H1 (cell line): ENCODE data around the gene IFIT2. TPM values are rescaled to one million over a fixed set of nuclear protein-coding genes. Genes with fewer than 3 reads are reported as not detected.

Experiments
- CTCF ChIA-PET: fragments of 300-600 bp; sonication (Branson Sonifier 250); formaldehyde crosslinking; loops from one replicate; lab custom pipeline; 2021; ENCODE audit not compliant: partially characterized antibody; lab: Charles Lee
- POLR2A ChIA-PET: fragments of 300-600 bp; sonication (Branson Sonifier 250); formaldehyde crosslinking; loops from one replicate; lab custom pipeline; 2021; ENCODE audit warnings: inconsistent platforms; ENCODE audit not compliant: partially characterized antibody; lab: Charles Lee
- DNase-seq, 2 experiments: peaks; one replicate each; pipeline versions ENCODE4 v3.0.0 to v3.0.0-alpha.2; 2010 to 2022; ENCODE audit warnings: low spot score in 2 of 2, low read depth in 1 of 2, mixed read lengths in 1 of 2
- FAIRE-seq: peaks from 2 replicates; lab custom pipeline; 2011; peaks lifted over from hg19 to GRCh38; lab: Jason Lieb, UNC
- H2AFZ ChIP-seq: 2 replicates; pipeline ENCODE4 v1.8.1; 2012; ENCODE audit warnings: low read length, inconsistent platforms
- H2AK5ac ChIP-seq: 2 replicates; pipeline ENCODE4 v1.6.1; 2013; ENCODE audit warnings: low read depth, low read length
- H2BK120ac ChIP-seq: replicated peaks from 2 replicates; pipeline ENCODE3; 2013; ENCODE audit warnings: low read depth, low read length, inconsistent platforms
- H2BK12ac ChIP-seq: 2 replicates; pipeline ENCODE4 v1.6.1; 2013; ENCODE audit warnings: low read depth, low read length
- H2BK15ac ChIP-seq: 2 replicates; pipeline ENCODE4 v1.6.1; 2013; ENCODE audit warnings: low read length
- H2BK20ac ChIP-seq: 2 replicates; pipeline ENCODE4 v1.6.1; 2013; ENCODE audit warnings: low read length
- H2BK5ac ChIP-seq: 2 replicates; pipeline ENCODE4 v1.6.1; 2013; ENCODE audit warnings: low read depth, low read length
- H3K14ac ChIP-seq: 2 replicates; pipeline ENCODE4 v1.6.1; 2013; ENCODE audit warnings: inconsistent platforms; ENCODE audit not compliant: insufficient read length
- H3K18ac ChIP-seq: 2 replicates; pipeline ENCODE4 v1.6.1; 2013; ENCODE audit warnings: low read length; ENCODE audit errors: extremely low read depth
- H3K23ac ChIP-seq: 2 replicates; pipeline ENCODE4 v1.6.1; 2013; ENCODE audit warnings: inconsistent platforms; ENCODE audit not compliant: insufficient read length
- H3K23me2 ChIP-seq: 2 replicates; pipeline ENCODE4 v1.6.1; 2013; ENCODE audit warnings: low read depth, low read length
- H3K27ac ChIP-seq: 2 replicates; pipeline ENCODE4 v1.6.1; 2011; ENCODE audit warnings: low read depth, low read length, inconsistent platforms
- H3K27me3 ChIP-seq, 4 experiments: replicated peaks in 1 of 4; 1 replicate in 1 of 4; 2 replicates in 3 of 4; pipeline versions ENCODE4 v1.6.1 to v1.8.1; 2011 to 2013; ENCODE audit warnings: low read length in 3 of 4, mild to moderate bottlenecking in 3 of 4, inconsistent platforms in 2 of 4, mixed read lengths in 2 of 4, moderate library complexity in 1 of 4; ENCODE audit not compliant: control insufficient read depth in 3 of 4, insufficient read depth in 3 of 4; ENCODE audit errors: extremely low read depth in 1 of 4
- H3K36me3 ChIP-seq, 4 experiments: 2 replicates each; pipeline versions ENCODE4 v1.6.1 to v1.8.1; 2011 to 2013; ENCODE audit warnings: mild to moderate bottlenecking in 4 of 4, low read length in 3 of 4, moderate library complexity in 2 of 4, control low read depth in 1 of 4, inconsistent platforms in 1 of 4; ENCODE audit not compliant: insufficient read depth in 4 of 4, control insufficient read depth in 2 of 4
- H3K4ac ChIP-seq: replicated peaks from 2 replicates; pipeline ENCODE3; 2013; ENCODE audit warnings: low read length, low read depth, mixed read lengths, inconsistent platforms; ENCODE audit not compliant: insufficient read length
- H3K4me1 ChIP-seq, 4 experiments: replicated peaks in 1 of 4; 1 replicate in 1 of 4; 2 replicates in 3 of 4; pipeline versions ENCODE4 v1.6.1 to v1.8.1; 2011 to 2013; ENCODE audit warnings: low read length in 3 of 4, inconsistent platforms in 2 of 4, mixed read lengths in 1 of 4; ENCODE audit not compliant: insufficient read depth in 4 of 4, control insufficient read depth in 3 of 4
- H3K4me2 ChIP-seq, 2 experiments: 2 replicates each; pipeline versions ENCODE4 v1.6.1 to v1.8.1; 2011 to 2013; ENCODE audit warnings: low read depth in 2 of 2, low read length in 2 of 2, control low read depth in 1 of 2, inconsistent platforms in 1 of 2, mild to moderate bottlenecking in 1 of 2; ENCODE audit not compliant: insufficient read depth in 1 of 2
- H3K4me3 ChIP-seq, 4 experiments: fragments of 200-600, 300-600 bp in 1 of 4; sonication (generic), shearing (Covaris generic), sonication (Bioruptor Twin) in 1 of 4; 2 replicates each; pipeline versions ENCODE4 v1.5.1 to v1.8.1; 2011 to 2016; ENCODE audit warnings: low read length in 4 of 4, low read depth in 3 of 4, control low read depth in 2 of 4, inconsistent platforms in 2 of 4, mild to moderate bottlenecking in 2 of 4, mixed read lengths in 1 of 4, moderate library complexity in 1 of 4; ENCODE audit not compliant: insufficient read depth in 2 of 4; ENCODE audit errors: extremely low read depth in 1 of 4
- H3K56ac ChIP-seq: replicated peaks from 2 replicates; pipeline ENCODE3; 2013; ENCODE audit warnings: low read depth, mild to moderate bottlenecking, mixed read lengths, low read length, inconsistent platforms; ENCODE audit not compliant: insufficient read length
- H3K79me1 ChIP-seq: 2 replicates; pipeline ENCODE4 v1.6.1; 2013; ENCODE audit warnings: low read depth, low read length, control low read depth
- H3K79me2 ChIP-seq, 2 experiments: 2 replicates each; pipeline versions ENCODE4 v1.6.1 to v1.8.1; 2012 to 2013; ENCODE audit warnings: low read length in 2 of 2, mild to moderate bottlenecking in 2 of 2, inconsistent platforms in 1 of 2; ENCODE audit not compliant: insufficient read depth in 2 of 2, control insufficient read depth in 1 of 2
- H3K9ac ChIP-seq, 4 experiments: replicated peaks in 1 of 4; 1 replicate in 1 of 4; 2 replicates in 3 of 4; pipeline versions ENCODE4 v1.6.1 to v1.8.1; 2011 to 2013; ENCODE audit warnings: low read depth in 3 of 4, low read length in 3 of 4, control low read depth in 2 of 4, mild to moderate bottlenecking in 2 of 4, moderate library complexity in 2 of 4, inconsistent platforms in 1 of 4; ENCODE audit errors: extremely low read depth in 1 of 4
- H3K9me3 ChIP-seq, 2 experiments: 2 replicates each; pipeline versions ENCODE4 v1.6.1 to v1.8.1; 2012 to 2013; ENCODE audit warnings: mild to moderate bottlenecking in 2 of 2, moderate library complexity in 2 of 2, control low read depth in 1 of 2, inconsistent platforms in 1 of 2, low read depth in 1 of 2, low read length in 1 of 2, mixed read lengths in 1 of 2; ENCODE audit not compliant: insufficient read depth in 2 of 2
- H4K20me1 ChIP-seq, 2 experiments: replicated peaks in 1 of 2; 2 replicates each; pipeline versions ENCODE3 to v1.8.1; 2011 to 2013; ENCODE audit warnings: inconsistent platforms in 2 of 2, low read length in 2 of 2, mild to moderate bottlenecking in 1 of 2; ENCODE audit not compliant: insufficient read depth in 2 of 2, control insufficient read depth in 1 of 2
- H4K5ac ChIP-seq: 2 replicates; pipeline ENCODE4 v1.6.1; 2013; ENCODE audit warnings: low read length, low read depth, mixed read lengths, inconsistent platforms; ENCODE audit not compliant: insufficient read length
- H4K8ac ChIP-seq: 2 replicates; pipeline ENCODE4 v1.8.0; 2013; ENCODE audit warnings: mild to moderate bottlenecking, moderate library complexity, low read length, inconsistent platforms; ENCODE audit not compliant: insufficient read depth; ENCODE audit errors: extremely low read depth
- H4K91ac ChIP-seq: replicated peaks from 2 replicates; pipeline ENCODE3; 2013; ENCODE audit warnings: low read length, mixed read lengths, inconsistent platforms; ENCODE audit not compliant: insufficient read length
- BRCA1 ChIP-seq: IDR thresholded peaks from 2 replicates; pipeline ENCODE4 v1.6.1; 2012; ENCODE audit warnings: low read depth, low read length, improper control_type of control experiment
- CBX8 ChIP-seq: fragments of 300-800, 300-1000 bp; sonication (generic); IDR thresholded peaks from 2 replicates; pipeline ENCODE4 v1.7.1; 2016; ENCODE audit warnings: low read depth, low read length, borderline replicate concordance
- CTBP2 ChIP-seq: IDR thresholded peaks from 2 replicates; pipeline ENCODE4 v1.7.0; 2011; ENCODE audit warnings: borderline replicate concordance, mild to moderate bottlenecking, moderate library complexity, mixed read lengths, low read length; ENCODE audit not compliant: insufficient read depth, insufficient read length
- EGR1 ChIP-seq: IDR thresholded peaks from 2 replicates; pipeline ENCODE4 v1.6.1; 2011; ENCODE audit warnings: low read depth, low read length, borderline replicate concordance
- HDAC6 ChIP-seq: IDR thresholded peaks from one replicate; pipeline ENCODE4 v1.7.1; 2012; ENCODE audit warnings: low read depth, mild to moderate bottlenecking, inconsistent platforms, low read length, moderate library complexity
- JUND ChIP-seq: IDR thresholded peaks from 2 replicates; pipeline ENCODE4 v1.6.1; 2011; ENCODE audit warnings: mild to moderate bottlenecking, improper control_type of control experiment, low read length
- KDM1A ChIP-seq: fragments of 200-600, 300-600 bp; sonication (generic); IDR thresholded peaks from 2 replicates; pipeline ENCODE4 v1.7.1; 2016; ENCODE audit warnings: mild to moderate bottlenecking, low read length, borderline replicate concordance
- POLR2A ChIP-seq, 2 experiments: IDR thresholded peaks; 1 replicate in 1 of 2; 2 replicates in 1 of 2; pipeline ENCODE4 v1.6.1; 2011; ENCODE audit warnings: low read depth in 2 of 2, low read length in 2 of 2, mild to moderate bottlenecking in 2 of 2; ENCODE audit errors: control extremely low read depth in 1 of 2
- TCF12 ChIP-seq: IDR thresholded peaks from 2 replicates; pipeline ENCODE4 v1.6.1; 2011; ENCODE audit warnings: low read depth, mild to moderate bottlenecking, low read length
- WGBS, 2 experiments: shearing (Covaris generic) in 1 of 2; methylation state at CpG; one replicate each; pipeline versions ENCODE4 v1.1.6 to v1.1.7; 2013 to 2015; ENCODE audit warnings: low lambda C conversion rate in 2 of 2, mixed read lengths in 2 of 2, inconsistent platforms in 1 of 2, low coverage in 1 of 2, missing lambda C conversion rate in 1 of 2; ENCODE audit not compliant: insufficient replicate concordance in 2 of 2, insufficient coverage in 1 of 2, insufficient read length in 1 of 2; ENCODE audit errors: extremely low coverage in 1 of 2, missing lambda C conversion rate in 1 of 2; 5-methylcytosine and 5-hydroxymethylcytosine counted together
- polyA plus RNA-seq, 7 experiments: library from polyadenylated mRNA; depleted of rRNA in 3 of 7; stranded (reverse) in 5 of 7; unstranded in 2 of 7; fragments of >200 nt in 5 of 7; fragments of 200-250 nt in 2 of 7; gene quantifications; 1 replicate in 5 of 7; 2 replicates in 1 of 7; 4 replicates in 1 of 7; pipeline versions ENCODE4 v1.2.1 to v1.2.3, GENCODE V29; 2011 to 2013; ENCODE audit warnings: missing spikeins in 2 of 7, mixed read lengths in 2 of 7
- total RNA-seq: library from RNA; stranded (reverse); fragmentation: NEBNext Ultra II Directional; extraction: Animal tissue kit (Norgen Biotek cat#: 25700); gene quantifications from 2 replicates; pipeline ENCODE4 v1.2.1, GENCODE V29; 2021
- TF ChIP-seq, protein P1 (sequence below): IDR thresholded peaks from 2 replicates; pipeline ENCODE4 v1.6.1; 2011; ENCODE audit warnings: low read depth, mild to moderate bottlenecking, low read length; ENCODE audit not compliant: insufficient read depth

Gene IFIT2
- total and polyA plus RNA-seq, 2 of the 8 experiments (the other 6 are each of a cell fraction or from before 2014, with no cell fraction given): 0.03 to 0.35 TPM

- Histone ChIP-seq H2BK120ac (no peak overlapping the region), H3K4me2 (no peak overlapping the region)
Measured at GRCh38 chr10:89302625-89303024, 779 bp downstream of the IFIT2 start.

More at GRCh38 chr10:89302625-89303024, 779 bp downstream of the IFIT2 start:
- H4K8ac ChIP-seq: no peak overlapping the region
- peaks cover 0 to 3% (median 1%) of the 10 kb centered on the region in 4 experiments; a peak in 2 of 7 replicates for H3K4me1 ChIP-seq
- no peaks in the 10 kb centered on the region for H4K20me1 ChIP-seq
- H2BK12ac ChIP-seq: no peak overlapping the region
- H3K4me3 ChIP-seq: no peak overlapping the region
- DNase-seq (no peak), FAIRE-seq (no peak)
- TF ChIP-seq HDAC6 (no peak), TCF12 (no peak), POLR2A (IDR thresholded peaks at IDR 0.05; ENCODE audit: control extremely low read depth in 1 of 2, low read depth in 2 of 2, low read length in 2 of 2) (no peak), CBX8 (no peak), KDM1A (no peak), EGR1 (no peak), JUND (no peak), BRCA1 (no peak), CTBP2 (no peak)
- TF ChIP-seq, protein P1, sequence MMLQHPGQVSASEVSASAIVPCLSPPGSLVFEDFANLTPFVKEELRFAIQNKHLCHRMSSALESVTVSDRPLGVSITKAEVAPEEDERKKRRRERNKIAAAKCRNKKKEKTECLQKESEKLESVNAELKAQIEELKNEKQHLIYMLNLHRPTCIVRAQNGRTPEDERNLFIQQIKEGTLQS: no peak
- no peak overlapping the region for H3K27ac ChIP-seq
- H4K91ac ChIP-seq: no peak overlapping the region
- H3K9ac ChIP-seq: no peak overlapping the region
- no peak overlapping the region for H2BK5ac ChIP-seq
- H2AFZ ChIP-seq: no peak overlapping the region
- no peak overlapping the region for H3K18ac ChIP-seq
- H2BK15ac ChIP-seq: no peak overlapping the region
- H3K9me3 ChIP-seq: no peaks in the 10 kb centered on the region
- H3K23me2 ChIP-seq: no peaks in the 10 kb centered on the region
- WGBS, 2 experiments: 91% methylated on average over 3 of the region's 3 CpGs; no CpG with 5 or more reads in 1 of the 2 experiments
- H3K4ac ChIP-seq: no peak overlapping the region
- no peaks in the 10 kb centered on the region for H3K79me2 ChIP-seq
- ChIA-PET POLR2A (no interaction called here), CTCF (interaction anchor here (1.1 to 9.9 kb wide), 4 partner anchors 44 to 85 kb away, joined by 3 to 60 read pairs (median 4); no protein-coding TSS in a partner anchor)
- no peaks in the 10 kb centered on the region for H3K79me1 ChIP-seq
- no peak overlapping the region for H3K14ac ChIP-seq
- no peaks in the 10 kb centered on the region for H3K27me3 ChIP-seq
- H2BK20ac ChIP-seq: no peak overlapping the region
- H3K36me3 ChIP-seq: no peaks in the 10 kb centered on the region
- H4K5ac ChIP-seq: no peak overlapping the region
- no peak overlapping the region for H2AK5ac ChIP-seq
- H3K56ac ChIP-seq: no peak overlapping the region
- H3K23ac ChIP-seq: peak overlapping the region; percentile 66
